ENCODE data around the gene MTMR12.

MTMR12 gene

DNA sequence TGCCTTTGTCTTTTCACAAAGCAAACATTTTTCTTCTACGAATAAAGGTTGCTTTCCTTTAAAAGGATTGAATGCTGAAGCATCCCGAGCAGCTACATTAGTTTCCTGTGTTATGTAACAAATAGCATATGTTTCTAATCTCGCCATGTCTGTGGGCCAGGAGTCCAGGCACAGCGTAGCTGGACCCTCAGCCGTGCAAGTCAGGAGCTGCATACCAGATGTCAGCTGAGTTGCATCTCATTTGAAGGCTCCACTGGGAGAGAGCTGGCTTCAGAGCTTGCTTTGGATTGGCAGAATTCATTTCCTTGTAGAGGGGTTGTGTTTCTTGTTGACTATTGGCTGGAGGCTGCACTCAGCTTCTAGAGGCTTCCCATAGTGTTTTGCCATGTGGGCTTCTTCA, 122.6 kb downstream of the MTMR12 start:
- no peak for DNase-seq (ENCODE audit: low spot score)

DNA sequence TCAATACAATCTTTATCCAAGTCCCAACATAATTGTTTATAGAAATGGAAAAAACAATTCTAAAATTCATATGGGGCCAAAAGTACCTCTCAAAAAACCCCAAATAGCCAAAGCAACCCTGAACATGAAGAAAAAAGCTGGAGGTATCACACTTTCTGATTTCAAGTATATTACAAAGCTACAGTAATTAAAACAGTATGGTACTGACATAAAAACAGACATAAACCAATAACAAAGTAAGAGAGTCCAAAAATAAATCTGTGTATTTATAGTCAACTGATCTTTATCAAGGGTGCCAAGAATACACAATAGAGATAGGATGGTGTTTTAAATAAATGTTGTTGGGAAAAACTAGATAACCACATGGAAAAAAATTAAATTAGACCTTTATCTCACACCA, 125.1 kb downstream of the MTMR12 start:
- no peak for DNase-seq (ENCODE audit: low spot score)

DNA sequence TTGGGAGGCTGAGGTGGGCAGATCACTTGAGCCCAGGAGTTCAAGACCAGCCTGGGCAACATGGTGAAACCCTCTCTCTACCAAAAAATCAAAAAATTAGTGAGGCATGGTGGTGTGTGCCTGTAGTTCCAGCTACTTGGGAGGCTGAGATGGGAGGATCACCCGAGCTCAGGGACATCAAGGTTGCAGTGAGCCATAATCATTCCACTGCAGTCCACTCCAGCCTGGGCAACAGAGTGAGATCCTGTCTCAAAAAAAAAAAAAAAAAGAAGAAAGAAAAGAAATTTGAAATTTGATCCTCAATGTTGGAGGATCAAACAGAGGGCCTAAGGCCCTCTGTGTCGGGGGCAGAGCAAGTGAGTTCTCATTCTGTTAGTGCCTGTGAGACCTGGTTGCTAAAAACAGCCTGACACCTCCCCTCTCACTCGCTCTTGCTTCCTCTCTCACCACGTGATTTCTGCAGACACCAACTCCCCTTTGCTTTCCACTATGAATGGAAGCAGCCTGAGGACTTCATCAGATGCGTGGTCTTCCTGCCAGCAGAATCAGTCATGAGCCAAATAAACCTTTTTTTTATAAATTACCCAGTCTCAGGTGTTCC, 130.2 kb downstream of the MTMR12 start:
- no peak for DNase-seq (ENCODE audit: low spot score)

All from CD4-positive, alpha-beta T cell treated with Interleukin-6 at 100 ng/mL for 8 hours (primary cell).